A549 (cell line): ENCODE measurements around the gene HUNK. TPM values are rescaled to one million over a fixed set of nuclear protein-coding genes. Genes with fewer than 3 reads are reported as not detected.

Experiments used
- ATAC-seq, 2 experiments: fragments of 200-7000 bp in 1 of 2; fragments of >200 bp in 1 of 2; cut with Nextera tagmentation in 1 of 2; cut with Tn5 transposase in 1 of 2; 3 replicates each; pipeline versions ENCODE4 v1.8.0 to v1.9.1; 2018 to 2020; ENCODE audit warnings: mild to moderate bottlenecking in 1 of 2, moderate library complexity in 1 of 2
- CTCF ChIA-PET: fragments of 300-600 bp; sonication (Branson Sonifier 250); formaldehyde crosslinking; extraction: SDS; loops from one replicate; lab custom pipeline; 2021; ENCODE audit warnings: antibody characterized with exemption, inconsistent platforms; lab: Yijun Ruan, JAX
- POLR2A ChIA-PET: fragments of 350-600 bp; formaldehyde crosslinking; extraction: SDS; loops from one replicate; lab custom pipeline; 2021; ENCODE audit warnings: antibody characterized with exemption, inconsistent platforms; lab: Yijun Ruan, JAX
- DNase-seq, 2 experiments: peaks; one replicate each; pipeline versions ENCODE4 v3.0.0 to v3.0.0-alpha.2; 2011 to 2016; ENCODE audit warnings: low read depth in 1 of 2, low spot score in 1 of 2
- FAIRE-seq: peaks from 2 replicates; lab custom pipeline; 2011; peaks lifted over from hg19 to GRCh38; lab: Jason Lieb, UNC
- H3K27ac ChIP-seq, 2 experiments: fragments of >200 bp; sonication (Bioruptor Twin); formaldehyde crosslinking; 3 replicates each; pipeline ENCODE4 v1.5.1; 2016 to 2017
- H3K4me1 ChIP-seq: fragments of >200 bp; sonication (Bioruptor Twin); formaldehyde crosslinking; 3 replicates; pipeline ENCODE4 v1.6.1; 2016
- H3K4me2 ChIP-seq: fragments of >200 bp; sonication (Bioruptor Twin); formaldehyde crosslinking; 3 replicates; pipeline ENCODE4 v1.6.1; 2016
- H3K4me3 ChIP-seq: fragments of >200 bp; sonication (Bioruptor Twin); formaldehyde crosslinking; 3 replicates; pipeline ENCODE4 v1.5.1; 2016
- H3K9me3 ChIP-seq: fragments of >200 bp; sonication (Bioruptor Twin); formaldehyde crosslinking; 3 replicates; pipeline ENCODE4 v1.6.1; 2016
- CBX8 ChIP-seq: fragments of 200-600 bp; sonication (generic); IDR thresholded peaks from 2 replicates; pipeline ENCODE4 v1.6.1; 2016
- CEBPB ChIP-seq, 2 experiments: fragments of >200 bp in 1 of 2; sonication (Bioruptor Twin) in 1 of 2; formaldehyde crosslinking in 1 of 2; IDR thresholded peaks; 2 replicates each; pipeline ENCODE4 v1.6.1; 2012 to 2016
- EHMT2 ChIP-seq: fragments of 200-600 bp; sonication (generic); IDR thresholded peaks from 2 replicates; pipeline ENCODE4 v1.6.1; 2016; ENCODE audit warnings: antibody characterized with exemption, low read depth, mild to moderate bottlenecking, moderate library complexity
- EP300 ChIP-seq, 2 experiments: fragments of >200 bp; sonication (Bioruptor Twin); formaldehyde crosslinking; IDR thresholded peaks; 2 replicates in 1 of 2; 3 replicates in 1 of 2; pipeline ENCODE4 v1.6.1; 2016 to 2017
- ESRRA ChIP-seq: fragments of 150-350 bp; IDR thresholded peaks from 2 replicates; pipeline ENCODE4 v1.6.1; 2014; ENCODE audit warnings: mild to moderate bottlenecking, low read length, borderline replicate concordance
- FOSL2 ChIP-seq, 2 experiments: fragments of 450-650 bp in 1 of 2; fragments of >200 bp in 1 of 2; sonication (Bioruptor Twin) in 1 of 2; formaldehyde crosslinking; IDR thresholded peaks; 2 replicates each; pipeline versions ENCODE4 v1.5.0 to v1.6.1; 2016 to 2020; ENCODE audit warnings: mild to moderate bottlenecking in 1 of 2, moderate library complexity in 1 of 2
- FOXS1 ChIP-seq: fragments of 250-450 bp; sonication (Bioruptor Pico); IDR thresholded peaks from 2 replicates; pipeline ENCODE4 v1.5.0; 2020; ENCODE audit warnings: mild to moderate bottlenecking, moderate library complexity
- GATA3 ChIP-seq: IDR thresholded peaks from 2 replicates; pipeline ENCODE4 v1.6.1; 2012; ENCODE audit warnings: borderline replicate concordance
- HMGXB4 ChIP-seq: fragments of 250-450 bp; sonication (Bioruptor Pico); IDR thresholded peaks from 2 replicates; pipeline ENCODE4 v1.5.0; 2021; ENCODE audit warnings: mild to moderate bottlenecking, moderate library complexity, borderline replicate concordance
- HOXB13 ChIP-seq: fragments of 250-450 bp; sonication (Bioruptor Pico); IDR thresholded peaks from 2 replicates; pipeline ENCODE4 v1.5.0; 2020; ENCODE audit warnings: low read depth, mild to moderate bottlenecking, moderate library complexity
- HOXB5 ChIP-seq: fragments of 250-450 bp; sonication (Bioruptor Pico); IDR thresholded peaks from 2 replicates; pipeline ENCODE4 v1.5.0; 2020; ENCODE audit warnings: mild to moderate bottlenecking, moderate library complexity
- KDM5A ChIP-seq: fragments of 200-600 bp; sonication (generic); IDR thresholded peaks from 2 replicates; pipeline ENCODE4 v1.6.1; 2016; ENCODE audit warnings: antibody characterized with exemption, mild to moderate bottlenecking
- MAFK ChIP-seq: fragments of 450-650 bp; IDR thresholded peaks from 2 replicates; pipeline ENCODE4 v1.6.1; 2014; ENCODE audit not compliant: partially characterized antibody
- NFE2L2 ChIP-seq: fragments of 150-350 bp; conservative IDR thresholded peaks from 2 replicates; pipeline ENCODE4 v1.6.1; 2014; ENCODE audit warnings: low read length
- POLR2AphosphoS2 ChIP-seq: conservative IDR thresholded peaks from 2 replicates; pipeline ENCODE4 v1.6.1; 2012; ENCODE audit warnings: low read length, improper control_type of control experiment, inconsistent platforms
- RAD21 ChIP-seq, 2 experiments: fragments of >200 bp in 1 of 2; sonication (Bioruptor Twin) in 1 of 2; formaldehyde crosslinking in 1 of 2; IDR thresholded peaks in 1 of 2; conservative IDR thresholded peaks in 1 of 2; 2 replicates in 1 of 2; 3 replicates in 1 of 2; pipeline ENCODE4 v1.6.1; 2012 to 2018; ENCODE audit warnings: inconsistent platforms in 1 of 2
- RARB ChIP-seq: fragments of 250-450 bp; sonication (Bioruptor Pico); IDR thresholded peaks from 2 replicates; pipeline ENCODE4 v1.8.0; 2021; ENCODE audit warnings: mild to moderate bottlenecking, moderate library complexity
- SMC3 ChIP-seq: fragments of >200 bp; sonication (Bioruptor Twin); formaldehyde crosslinking; IDR thresholded peaks from 3 replicates; pipeline ENCODE4 v1.6.1; 2018; ENCODE audit warnings: inconsistent platforms
- WGBS: methylation state at CpG from one replicate; pipeline ENCODE4 v1.1.6; 2017; ENCODE audit errors: missing lambda C conversion rate; 5-methylcytosine and 5-hydroxymethylcytosine counted together
- polyA plus RNA-seq, 4 experiments: library from polyadenylated mRNA; depleted of rRNA in 3 of 4; stranded (reverse); fragments of >200 nt; fragmentation: RNase III in 1 of 4; extraction: RNeasy Plus Mini Kit Qiagen cat#74134 plus additional on column Dnase treatment in 1 of 4; gene quantifications; 2 replicates in 3 of 4; 3 replicates in 1 of 4; pipeline ENCODE4 v1.2.3, GENCODE V29; 2011 to 2017
- TF ChIP-seq, protein P1 (sequence below): fragments of 150-350 bp; IDR thresholded peaks from 2 replicates; pipeline ENCODE4 v1.6.1; 2014; ENCODE audit warnings: low read depth, mild to moderate bottlenecking, low read length
- TF ChIP-seq, protein P2 (sequence below): fragments of >200 bp; sonication (Bioruptor Twin); formaldehyde crosslinking; IDR thresholded peaks from 3 replicates; pipeline ENCODE4 v1.5.1; 2016

HUNK gene
- polyA plus RNA-seq, 2 of the 4 experiments (the other 2 are of a cell fraction) = 0.44 to 0.52 TPM

GRCh38 chr21:31872072-31872451 lies 758 bp upstream of the HUNK start:
- Histone ChIP-seq H3K4me2 (peak overlapping the region; percentile 93), H3K4me1 (no peaks in the 10 kb centered on the region), H3K9me3 (no peaks in the 10 kb centered on the region), H3K4me3 (peak overlapping the region; percentile 74), H3K27ac (no peak overlapping the region)
- ATAC-seq (no peak), FAIRE-seq (no peak), DNase-seq (no peak)
- ChIA-PET POLR2A (no interaction called here), CTCF (interaction anchor here (1.0 to 2.7 kb wide), 5 partner anchors 17 to 402 kb away, joined by 3 to 22 read pairs (median 5); no protein-coding TSS in a partner anchor)
- TF ChIP-seq HOXB13 (CRISPR knock-in tag) = no peak
- no peak for TF ChIP-seq EHMT2
- no peak for TF ChIP-seq HOXB5 (CRISPR knock-in tag)
- TF ChIP-seq ESRRA = no peak
- no peak for TF ChIP-seq CEBPB (IDR thresholded peaks at IDR 0.05)
- TF ChIP-seq EP300 (IDR thresholded peaks at IDR 0.05) = no peak
- TF ChIP-seq NFE2L2 = no peak
- WGBS = 37% methylated on average over 8 of the region's 12 CpGs

GRCh38 chr21:31873275-31873695 lies 465 bp downstream of the HUNK start:
- Histone ChIP-seq H3K4me2 (peak overlapping the region; percentile 93), H3K4me1 (no peaks in the 10 kb centered on the region), H3K4me3 (peak overlapping the region; percentile 74), H3K9me3 (no peaks in the 10 kb centered on the region), H3K27ac (peak overlapping the region; percentile 74 to 90)
- WGBS = 5% methylated on average over 13 of the region's 58 CpGs
- ChIA-PET POLR2A (no interaction called here), CTCF (interaction anchor here (1.0 to 2.7 kb wide), 10 partner anchors 11 to 494 kb away, joined by 3 to 22 read pairs (median 6); no protein-coding TSS in a partner anchor)
- DNase-seq = peak; percentile 5 to 8
- FAIRE-seq = no peak
- TF ChIP-seq RARB = no peak
- TF ChIP-seq POLR2AphosphoS2 = no peak
- TF ChIP-seq GATA3 = no peak
- no peak for TF ChIP-seq KDM5A
- no peak for TF ChIP-seq EHMT2
- no peak for TF ChIP-seq HOXB13 (CRISPR knock-in tag)
- TF ChIP-seq RAD21 (conservative IDR thresholded peaks at IDR 0.05 in 1 of 2, IDR thresholded peaks at IDR 0.05 in 1 of 2) = no peak
- TF ChIP-seq EP300 (IDR thresholded peaks at IDR 0.05) = no peak
- no peak for TF ChIP-seq FOXS1 (CRISPR knock-in tag)
- TF ChIP-seq, protein P1, sequence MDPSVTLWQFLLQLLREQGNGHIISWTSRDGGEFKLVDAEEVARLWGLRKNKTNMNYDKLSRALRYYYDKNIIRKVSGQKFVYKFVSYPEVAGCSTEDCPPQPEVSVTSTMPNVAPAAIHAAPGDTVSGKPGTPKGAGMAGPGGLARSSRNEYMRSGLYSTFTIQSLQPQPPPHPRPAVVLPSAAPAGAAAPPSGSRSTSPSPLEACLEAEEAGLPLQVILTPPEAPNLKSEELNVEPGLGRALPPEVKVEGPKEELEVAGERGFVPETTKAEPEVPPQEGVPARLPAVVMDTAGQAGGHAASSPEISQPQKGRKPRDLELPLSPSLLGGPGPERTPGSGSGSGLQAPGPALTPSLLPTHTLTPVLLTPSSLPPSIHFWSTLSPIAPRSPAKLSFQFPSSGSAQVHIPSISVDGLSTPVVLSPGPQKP = no peak
- no peak for TF ChIP-seq HMGXB4
- no peak for TF ChIP-seq FOSL2 (IDR thresholded peaks at IDR 0.05)
- TF ChIP-seq FOSL2 (CRISPR knock-in tag; IDR thresholded peaks at IDR 0.05) = no peak
- TF ChIP-seq CBX8 = no peak
- ATAC-seq = peak; percentile 34 to 71; a peak in 5 of 6 replicates

DNA sequence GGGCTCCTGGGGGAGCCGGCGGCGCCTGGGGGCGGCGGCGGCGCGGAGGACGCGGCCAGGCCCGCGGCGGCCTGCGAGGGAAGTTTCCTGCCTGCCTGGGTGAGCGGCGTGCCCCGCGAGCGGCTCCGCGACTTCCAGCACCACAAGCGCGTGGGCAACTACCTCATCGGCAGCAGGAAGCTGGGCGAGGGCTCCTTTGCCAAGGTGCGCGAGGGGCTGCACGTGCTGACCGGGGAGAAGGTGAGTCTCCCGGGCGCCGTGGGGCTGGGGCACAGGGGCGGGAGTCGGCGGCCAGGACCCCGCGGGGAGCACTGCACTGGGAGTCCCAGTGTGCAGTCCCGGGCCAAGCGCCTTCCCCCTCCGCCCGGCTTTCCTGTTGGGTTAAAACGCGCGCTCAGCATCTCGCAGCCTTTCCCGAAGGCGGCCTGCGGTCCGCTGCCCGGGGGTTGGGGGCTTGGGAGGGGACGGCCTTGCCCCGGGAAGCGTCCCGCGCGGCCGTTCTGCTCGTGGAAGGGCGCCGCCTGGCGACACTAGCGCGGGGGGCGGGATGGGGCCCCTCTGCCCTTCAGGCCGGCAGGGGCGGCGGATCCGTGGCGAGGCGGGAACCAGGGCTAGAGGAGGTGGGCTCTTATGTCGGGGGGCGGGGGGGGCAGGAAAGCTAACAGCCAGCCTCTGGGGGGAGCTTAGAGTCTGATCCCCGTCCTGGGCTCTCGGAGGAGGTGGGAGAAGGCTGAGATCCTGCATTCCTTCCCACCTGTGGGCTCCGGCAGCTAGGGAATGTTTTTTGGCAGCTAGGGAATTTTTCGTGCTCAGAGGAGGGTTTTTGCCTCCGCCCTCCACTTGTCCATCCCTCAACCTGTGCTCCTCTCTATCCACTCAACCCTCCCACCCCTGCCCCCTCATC lies 1.1 kb downstream of the HUNK start:
- H3K4me3 ChIP-seq = peak overlapping the region; percentile 74
- no peaks in the 10 kb centered on the region for H3K4me1 ChIP-seq
- 21% methylated on average over 5 of the region's 77 CpGs for WGBS
- ChIA-PET CTCF (interaction anchor here (0.6 to 2.7 kb wide), 16 partner anchors 8 to 493 kb away, joined by 3 to 22 read pairs (median 4); no protein-coding TSS in a partner anchor), POLR2A (no interaction called here)
- H3K4me2 ChIP-seq = peak overlapping the region; percentile 93
- H3K9me3 ChIP-seq = no peaks in the 10 kb centered on the region
- peak; percentile 32 to 36 for DNase-seq
- FAIRE-seq = no peak
- peak; percentile 71 to 89 for ATAC-seq
- TF ChIP-seq SMC3 (peak; percentile 75), MAFK (peak; percentile 3), KDM5A (no peak), RAD21 (conservative IDR thresholded peaks at IDR 0.05 in 1 of 2, IDR thresholded peaks at IDR 0.05 in 1 of 2) (peak in 1 of 2 experiments; percentile 60; a peak in 3 of 5 replicates)
- TF ChIP-seq, protein P2, sequence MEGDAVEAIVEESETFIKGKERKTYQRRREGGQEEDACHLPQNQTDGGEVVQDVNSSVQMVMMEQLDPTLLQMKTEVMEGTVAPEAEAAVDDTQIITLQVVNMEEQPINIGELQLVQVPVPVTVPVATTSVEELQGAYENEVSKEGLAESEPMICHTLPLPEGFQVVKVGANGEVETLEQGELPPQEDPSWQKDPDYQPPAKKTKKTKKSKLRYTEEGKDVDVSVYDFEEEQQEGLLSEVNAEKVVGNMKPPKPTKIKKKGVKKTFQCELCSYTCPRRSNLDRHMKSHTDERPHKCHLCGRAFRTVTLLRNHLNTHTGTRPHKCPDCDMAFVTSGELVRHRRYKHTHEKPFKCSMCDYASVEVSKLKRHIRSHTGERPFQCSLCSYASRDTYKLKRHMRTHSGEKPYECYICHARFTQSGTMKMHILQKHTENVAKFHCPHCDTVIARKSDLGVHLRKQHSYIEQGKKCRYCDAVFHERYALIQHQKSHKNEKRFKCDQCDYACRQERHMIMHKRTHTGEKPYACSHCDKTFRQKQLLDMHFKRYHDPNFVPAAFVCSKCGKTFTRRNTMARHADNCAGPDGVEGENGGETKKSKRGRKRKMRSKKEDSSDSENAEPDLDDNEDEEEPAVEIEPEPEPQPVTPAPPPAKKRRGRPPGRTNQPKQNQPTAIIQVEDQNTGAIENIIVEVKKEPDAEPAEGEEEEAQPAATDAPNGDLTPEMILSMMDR = peak; percentile 60
- H3K27ac ChIP-seq = peak overlapping the region; percentile 74 to 90
